H9 (cell line): ENCODE measurements around the gene ADAM17. TPM values are rescaled to one million over a fixed set of nuclear protein-coding genes. Genes with fewer than 3 reads are reported as not detected.

Experiments
- DNase-seq: peaks from one replicate; pipeline ENCODE4 v3.0.0-alpha.2; 2017
- H2AFZ ChIP-seq: one replicate; pipeline ENCODE4 v1.6.1; 2013; ENCODE audit warnings: mild to moderate bottlenecking, low read length, control low read depth, moderate library complexity
- H2AK5ac ChIP-seq: 2 replicates; pipeline ENCODE4 v1.6.1; 2013; ENCODE audit warnings: low read length, control low read depth, mixed read lengths; ENCODE audit not compliant: insufficient read length
- H2BK120ac ChIP-seq: one replicate; pipeline ENCODE4 v1.6.1; 2013; ENCODE audit warnings: low read depth, mild to moderate bottlenecking, low read length, control low read depth, inconsistent platforms; ENCODE audit not compliant: poor library complexity, severe bottlenecking
- H2BK12ac ChIP-seq: 2 replicates; pipeline ENCODE4 v1.6.1; 2013; ENCODE audit warnings: low read length, control low read depth, mixed read lengths, low read depth; ENCODE audit not compliant: insufficient read length
- H2BK15ac ChIP-seq: 2 replicates; pipeline ENCODE4 v1.6.1; 2013; ENCODE audit warnings: low read depth, low read length, control low read depth
- H2BK20ac ChIP-seq: one replicate; pipeline ENCODE4 v1.6.1; 2013; ENCODE audit warnings: low read depth, mild to moderate bottlenecking, low read length, control low read depth, inconsistent platforms; ENCODE audit not compliant: poor library complexity, severe bottlenecking
- H2BK5ac ChIP-seq: 2 replicates; pipeline ENCODE4 v1.6.1; 2013; ENCODE audit warnings: low read length, control low read depth, mixed read lengths; ENCODE audit not compliant: insufficient read length
- H3K14ac ChIP-seq: 2 replicates; pipeline ENCODE4 v1.6.1; 2013; ENCODE audit warnings: low read length, control low read depth; ENCODE audit not compliant: insufficient read depth
- H3K18ac ChIP-seq: 2 replicates; pipeline ENCODE4 v1.6.1; 2013; ENCODE audit warnings: low read depth, mild to moderate bottlenecking, mixed read lengths, low read length, control low read depth; ENCODE audit not compliant: insufficient read length
- H3K23ac ChIP-seq: 2 replicates; pipeline ENCODE4 v1.6.1; 2013; ENCODE audit warnings: low read length, control low read depth, mixed read lengths, low read depth; ENCODE audit not compliant: insufficient read length
- H3K23me2 ChIP-seq: 2 replicates; pipeline ENCODE4 v1.6.1; 2013; ENCODE audit warnings: low read depth, mild to moderate bottlenecking, mixed read lengths, low read length, control low read depth; ENCODE audit not compliant: insufficient read length, poor library complexity, severe bottlenecking
- H3K27ac ChIP-seq: 2 replicates; pipeline ENCODE4 v1.5.1; 2013; ENCODE audit warnings: low read length, control low read depth, mixed read lengths, low read depth; ENCODE audit not compliant: insufficient read length
- H3K27me3 ChIP-seq: 2 replicates; pipeline ENCODE4 v1.6.1; 2013; ENCODE audit warnings: low read length, control low read depth, inconsistent platforms; ENCODE audit not compliant: insufficient read depth
- H3K4ac ChIP-seq: 2 replicates; pipeline ENCODE4 v1.6.1; 2013; ENCODE audit warnings: low read depth, mild to moderate bottlenecking, control low read depth, inconsistent platforms, low read length, moderate library complexity
- H3K4me1 ChIP-seq: 2 replicates; pipeline ENCODE4 v1.6.1; 2013; ENCODE audit warnings: low read length, control low read depth, inconsistent platforms; ENCODE audit not compliant: insufficient read depth
- H3K4me2 ChIP-seq: 2 replicates; pipeline ENCODE4 v1.6.1; 2013; ENCODE audit warnings: low read length, control low read depth, mixed read lengths; ENCODE audit not compliant: insufficient read length, insufficient read depth
- H3K56ac ChIP-seq: 2 replicates; pipeline ENCODE4 v1.6.1; 2013; ENCODE audit warnings: low read depth, mild to moderate bottlenecking, mixed read lengths, low read length, control low read depth; ENCODE audit not compliant: insufficient read length
- H3K79me1 ChIP-seq: 2 replicates; pipeline ENCODE4 v1.6.1; 2013; ENCODE audit warnings: low read depth, mild to moderate bottlenecking, moderate library complexity, low read length, control low read depth, inconsistent platforms; ENCODE audit not compliant: insufficient read depth, poor library complexity, severe bottlenecking
- H3K79me2 ChIP-seq: 2 replicates; pipeline ENCODE4 v1.6.1; 2013; ENCODE audit warnings: low read length, control low read depth, inconsistent platforms; ENCODE audit not compliant: insufficient read depth
- H3K9ac ChIP-seq: 2 replicates; pipeline ENCODE4 v1.6.1; 2013; ENCODE audit warnings: low read length, control low read depth, mixed read lengths; ENCODE audit not compliant: insufficient read length; ENCODE audit errors: extremely low read depth
- H3K9me3 ChIP-seq: one replicate; pipeline ENCODE4 v1.6.1; 2013; ENCODE audit warnings: low read depth, low read length, inconsistent platforms; ENCODE audit not compliant: control insufficient read depth
- H3T11ph ChIP-seq: one replicate; pipeline ENCODE4 v1.6.1; 2013; ENCODE audit warnings: mild to moderate bottlenecking, low read length, control low read depth, inconsistent platforms
- H4K20me1 ChIP-seq: one replicate; pipeline ENCODE4 v1.6.1; 2013; ENCODE audit not compliant: control insufficient read depth, insufficient read length, insufficient read depth
- H4K5ac ChIP-seq: 2 replicates; pipeline ENCODE4 v1.6.1; 2013; ENCODE audit warnings: low read depth, mild to moderate bottlenecking, mixed read lengths, low read length, control low read depth; ENCODE audit not compliant: insufficient read length
- H4K8ac ChIP-seq: replicated peaks from 2 replicates; pipeline ENCODE4 v1.6.1; 2013; ENCODE audit warnings: low read length, control low read depth, mixed read lengths, low read depth; ENCODE audit not compliant: insufficient read length
- H4K91ac ChIP-seq: 2 replicates; pipeline ENCODE4 v1.6.1; 2013; ENCODE audit warnings: low read depth, mild to moderate bottlenecking, moderate library complexity, mixed read lengths, low read length, control low read depth; ENCODE audit not compliant: insufficient read length
- H3K27ac Mint-ChIP-seq, 3 experiments: 2 replicates in 2 of 3; 3 replicates in 1 of 3; pipeline ENCODE4 v1.8.0; 2020 to 2021; ENCODE audit warnings: mixed read lengths in 3 of 3, mild to moderate bottlenecking in 1 of 3, moderate library complexity in 1 of 3
- H3K27me3 Mint-ChIP-seq: 2 replicates; pipeline ENCODE4 v1.8.0; 2021; ENCODE audit warnings: low read depth, mild to moderate bottlenecking, moderate library complexity, mixed read lengths
- H3K36me3 Mint-ChIP-seq, 3 experiments: 2 replicates in 2 of 3; 3 replicates in 1 of 3; pipeline ENCODE4 v1.8.0; 2020 to 2021; ENCODE audit warnings: low read depth in 3 of 3, mixed read lengths in 3 of 3; ENCODE audit not compliant: insufficient read depth in 1 of 3
- H3K4me1 Mint-ChIP-seq, 2 experiments: 2 replicates each; pipeline ENCODE4 v1.8.0; 2020; ENCODE audit warnings: mixed read lengths in 2 of 2
- H3K4me3 Mint-ChIP-seq, 2 experiments: 2 replicates in 1 of 2; 3 replicates in 1 of 2; pipeline ENCODE4 v1.8.0; 2020 to 2021; ENCODE audit warnings: mild to moderate bottlenecking in 2 of 2, mixed read lengths in 2 of 2, moderate library complexity in 1 of 2
- H3K9me3 Mint-ChIP-seq, 2 experiments: 2 replicates in 1 of 2; 3 replicates in 1 of 2; pipeline ENCODE4 v1.8.0; 2020; ENCODE audit warnings: mild to moderate bottlenecking in 2 of 2, mixed read lengths in 2 of 2, moderate library complexity in 1 of 2
- WGBS: extraction: QIAGEN DNeasy Blood & Tissue Kit; methylation state at CpG from one replicate; pipeline ENCODE4 v1.1.7; 2013; ENCODE audit warnings: missing lambda C conversion rate, low lambda C conversion rate, mixed read lengths; ENCODE audit not compliant: insufficient read length; ENCODE audit errors: extremely low coverage; 5-methylcytosine and 5-hydroxymethylcytosine counted together
- total RNA-seq: library from RNA; stranded (reverse); gene quantifications from 2 replicates; pipeline ENCODE4 v1.2.1, GENCODE V29; 2021
- TF ChIP-seq, protein P1 (sequence below): fragments of 200-600 bp; sonication (generic); conservative IDR thresholded peaks from 3 replicates; pipeline ENCODE4 v1.8.0; 2021; ENCODE audit warnings: antibody characterized with exemption, mild to moderate bottlenecking

The ADAM17 gene
- total RNA-seq, 1 experiment from 2014 or later, result 26.3 TPM

DNA sequence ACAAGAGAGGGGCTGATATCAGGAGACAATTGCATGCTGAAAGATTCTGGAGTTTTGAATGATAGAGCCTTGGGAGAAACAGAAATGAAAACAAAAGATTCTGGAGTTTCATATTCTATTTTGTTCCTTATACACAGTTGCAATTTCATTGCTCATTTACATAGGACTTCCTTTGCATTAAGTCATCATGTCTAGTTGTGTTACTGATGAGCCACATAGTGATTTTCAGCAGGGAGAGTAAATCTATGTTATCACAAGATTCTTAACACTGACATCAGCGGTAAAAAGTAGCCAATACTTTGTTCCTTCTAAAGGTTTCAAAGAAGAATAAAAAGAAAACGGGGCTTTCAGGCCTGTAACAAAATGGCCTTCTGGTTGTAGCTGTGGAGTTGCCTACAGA, 7.1 kb downstream of the ADAM17 start:
- Histone ChIP-seq H2BK120ac (no peak overlapping the region), H2AK5ac (no peak overlapping the region), H4K20me1 (no peaks in the 10 kb centered on the region), H3K4me1 (peaks cover 8% of the 10 kb centered on the region; the same call in 1 of the 2 replicates), H3K79me1 (peaks cover 12% of the 10 kb centered on the region), H3K79me2 (peaks cover 5% of the 10 kb centered on the region; the same call in 1 of the 2 replicates), H3K23me2 (no peaks in the 10 kb centered on the region), H3K14ac (no peak overlapping the region), H3K9ac (no peak overlapping the region), H3T11ph (no peak overlapping the region), H2AFZ (no peak overlapping the region), H4K8ac (no peak overlapping the region), H3K27ac (no peak overlapping the region), H4K91ac (no peak overlapping the region), H3K56ac (no peak overlapping the region), H2BK12ac (no peak overlapping the region), H2BK15ac (no peak overlapping the region), H3K23ac (no peak overlapping the region), H3K18ac (no peak overlapping the region), H3K4me2 (no peak overlapping the region), H4K5ac (no peak overlapping the region), H3K4ac (no peak overlapping the region), H3K9me3 (no peaks in the 10 kb centered on the region), H2BK5ac (no peak overlapping the region), H2BK20ac (no peak overlapping the region), H3K27me3 (no peaks in the 10 kb centered on the region)
- peaks cover 28 to 31% of the 10 kb centered on the region in 2 experiments for H3K4me1 Mint-ChIP-seq
- WGBS, result no CpG with 5 or more reads among the region's 2 CpGs
- no peaks in the 10 kb centered on the region for H3K9me3 Mint-ChIP-seq
- no peak overlapping the region for H3K4me3 Mint-ChIP-seq
- H3K27ac Mint-ChIP-seq, result peak overlapping the region in 1 of 3 experiments; percentile 65; a peak in 4 of 7 replicates
- TF ChIP-seq, protein P1, sequence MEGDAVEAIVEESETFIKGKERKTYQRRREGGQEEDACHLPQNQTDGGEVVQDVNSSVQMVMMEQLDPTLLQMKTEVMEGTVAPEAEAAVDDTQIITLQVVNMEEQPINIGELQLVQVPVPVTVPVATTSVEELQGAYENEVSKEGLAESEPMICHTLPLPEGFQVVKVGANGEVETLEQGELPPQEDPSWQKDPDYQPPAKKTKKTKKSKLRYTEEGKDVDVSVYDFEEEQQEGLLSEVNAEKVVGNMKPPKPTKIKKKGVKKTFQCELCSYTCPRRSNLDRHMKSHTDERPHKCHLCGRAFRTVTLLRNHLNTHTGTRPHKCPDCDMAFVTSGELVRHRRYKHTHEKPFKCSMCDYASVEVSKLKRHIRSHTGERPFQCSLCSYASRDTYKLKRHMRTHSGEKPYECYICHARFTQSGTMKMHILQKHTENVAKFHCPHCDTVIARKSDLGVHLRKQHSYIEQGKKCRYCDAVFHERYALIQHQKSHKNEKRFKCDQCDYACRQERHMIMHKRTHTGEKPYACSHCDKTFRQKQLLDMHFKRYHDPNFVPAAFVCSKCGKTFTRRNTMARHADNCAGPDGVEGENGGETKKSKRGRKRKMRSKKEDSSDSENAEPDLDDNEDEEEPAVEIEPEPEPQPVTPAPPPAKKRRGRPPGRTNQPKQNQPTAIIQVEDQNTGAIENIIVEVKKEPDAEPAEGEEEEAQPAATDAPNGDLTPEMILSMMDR, result no peak
- H3K27me3 Mint-ChIP-seq, result no peaks in the 10 kb centered on the region
- no peak for DNase-seq
- no peaks in the 10 kb centered on the region for H3K36me3 Mint-ChIP-seq
